Lower leg skin (tissue), 3 donors: ENCODE measurements around the gene AHCY.

Experiments
- CTCF ChIP-seq, 3 donors: fragments of 450-650 bp; IDR thresholded peaks; one replicate each; pipeline ENCODE4 v1.5.1; 2016; ENCODE audit warnings: antibody characterized with exemption in 3 of 3, mild to moderate bottlenecking in 3 of 3, moderate library complexity in 2 of 3
- POLR2A ChIP-seq, 2 donors: fragments of 450-650 bp; IDR thresholded peaks; one replicate each; pipeline ENCODE4 v1.6.1; 2016 to 2017; ENCODE audit warnings: antibody characterized with exemption in 2 of 2, mild to moderate bottlenecking in 1 of 2, moderate library complexity in 1 of 2

GRCh38 chr20:34290471-34290870, 12.7 kb downstream of the AHCY start:
- TF ChIP-seq CTCF (IDR thresholded peaks at IDR 0.05) (no peak), POLR2A (IDR thresholded peaks at IDR 0.05) (no peak)
